GM18867 (cell line): ENCODE measurements around the gene SUMO3.

Experiments
- ATAC-seq: cut with Tn5 transposase; IDR thresholded peaks from one replicate; pipeline ENCODE4 v1.9.1; 2021; ENCODE audit warnings: mild to moderate bottlenecking, moderate library complexity; ENCODE audit not compliant: unreplicated experiment

SUMO3 gene

GRCh38 chr21:44831227-44831860, 13.5 kb upstream of the SUMO3 start:
- ATAC-seq = no peak

DNA sequence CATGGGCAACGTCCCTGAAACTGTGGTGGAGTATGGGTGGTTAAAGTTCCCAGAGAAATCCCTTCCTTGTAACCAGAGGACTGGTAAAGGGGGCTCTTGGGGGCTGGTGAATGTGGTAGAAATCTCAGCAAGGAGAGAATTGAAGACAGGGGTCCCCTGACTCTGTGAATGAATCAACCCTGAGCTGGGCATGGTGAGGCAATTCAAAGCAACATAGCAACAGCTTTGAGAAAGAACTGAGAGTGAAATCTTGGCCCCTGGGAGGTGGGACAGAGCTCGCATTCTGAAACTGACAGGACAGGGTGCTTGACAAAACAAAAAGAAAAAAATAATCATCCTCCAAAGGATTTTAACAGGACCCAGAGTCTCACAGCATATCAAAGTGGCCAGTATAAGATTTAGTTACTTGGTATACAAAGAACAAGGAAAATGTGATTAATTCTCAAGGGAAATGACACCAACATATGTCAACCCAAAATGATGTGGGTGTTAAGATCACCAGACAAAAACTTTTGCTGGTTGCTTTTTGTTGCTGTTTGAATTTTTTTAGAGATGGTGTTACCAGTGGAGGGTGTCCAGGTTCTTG, 11.7 kb upstream of the SUMO3 start:
- ATAC-seq = no peak

DNA sequence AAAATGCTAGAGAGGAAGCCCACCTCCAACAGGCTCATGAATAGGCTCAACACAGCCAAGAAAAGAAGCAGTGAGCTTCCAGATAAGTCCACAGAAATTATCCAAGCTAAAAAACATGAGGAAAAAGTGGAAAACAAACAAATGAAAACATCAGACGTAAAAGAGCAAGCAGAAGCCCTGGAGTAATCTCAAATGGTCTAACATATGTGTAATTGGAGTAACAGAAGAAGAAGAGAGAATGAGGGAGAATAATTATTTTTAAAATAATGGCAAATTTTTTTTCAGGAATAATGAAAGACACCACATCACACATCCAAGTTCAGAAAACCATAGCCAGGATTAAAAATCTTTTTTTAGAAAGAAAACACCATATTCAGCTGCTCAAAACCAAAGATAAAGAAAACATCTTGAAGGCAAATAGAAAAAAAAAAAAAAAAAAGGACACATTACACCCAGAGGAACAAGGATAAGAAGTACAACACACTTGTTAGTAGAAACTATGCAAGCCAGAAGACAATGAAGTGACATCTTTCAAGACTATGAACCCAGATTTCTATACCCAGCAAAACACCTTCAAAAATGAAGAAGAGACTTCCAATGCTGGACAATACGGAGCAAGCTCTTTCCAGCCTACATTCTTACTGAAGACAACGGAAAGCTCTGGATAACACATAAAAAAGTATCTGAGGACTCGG, 10.6 kb upstream of the SUMO3 start:
- ATAC-seq = no peak

DNA sequence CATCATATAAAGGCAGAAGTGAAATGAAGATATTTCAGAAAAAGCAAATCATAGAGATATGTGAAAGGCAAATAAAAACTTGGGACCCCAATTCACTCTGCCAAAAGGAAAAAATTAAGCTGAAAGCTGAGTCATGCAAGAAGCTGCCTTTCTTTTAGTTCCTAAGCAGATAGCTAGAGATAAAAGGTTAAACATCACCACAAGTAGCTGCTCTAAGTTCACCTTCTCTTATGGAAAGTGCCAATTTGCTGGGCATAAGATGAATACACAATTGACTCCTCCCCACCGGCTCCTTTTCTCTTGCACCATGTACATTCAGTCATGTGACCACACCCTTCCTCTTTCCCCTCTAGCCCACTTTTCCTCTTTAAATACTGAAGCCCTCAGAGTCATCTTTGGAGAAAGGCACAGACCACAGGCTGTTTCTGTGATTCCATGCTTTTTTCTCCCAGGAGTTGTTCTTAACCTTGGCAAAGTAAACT, 5.4 kb upstream of the SUMO3 start:
- ATAC-seq = no peak

GRCh38 chr21:44822484-44823178, 4.8 kb upstream of the SUMO3 start:
- ATAC-seq = no peak

DNA sequence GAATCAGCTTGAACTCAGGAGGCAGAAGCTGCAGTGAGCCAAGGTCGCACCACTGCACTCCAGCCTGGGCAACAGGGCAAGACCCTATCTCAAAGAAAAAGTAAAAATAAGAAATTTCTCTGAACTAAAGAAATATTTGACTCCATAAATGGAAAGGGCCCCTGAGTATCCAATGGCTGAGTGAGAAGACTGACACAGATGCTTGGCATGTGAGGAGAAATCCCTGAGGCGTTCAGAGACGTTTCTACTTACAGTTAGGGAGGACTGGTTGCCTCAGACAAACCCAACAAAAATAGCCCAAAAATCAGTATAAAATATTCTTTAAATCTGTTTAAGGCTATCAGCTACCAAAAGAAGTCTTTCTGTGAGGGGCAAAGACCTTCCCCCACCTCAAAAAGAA, 3.0 kb upstream of the SUMO3 start:
- no peak for ATAC-seq

GRCh38 chr21:44819283-44820243, 1.7 kb upstream of the SUMO3 start:
- ATAC-seq = no peak

DNA sequence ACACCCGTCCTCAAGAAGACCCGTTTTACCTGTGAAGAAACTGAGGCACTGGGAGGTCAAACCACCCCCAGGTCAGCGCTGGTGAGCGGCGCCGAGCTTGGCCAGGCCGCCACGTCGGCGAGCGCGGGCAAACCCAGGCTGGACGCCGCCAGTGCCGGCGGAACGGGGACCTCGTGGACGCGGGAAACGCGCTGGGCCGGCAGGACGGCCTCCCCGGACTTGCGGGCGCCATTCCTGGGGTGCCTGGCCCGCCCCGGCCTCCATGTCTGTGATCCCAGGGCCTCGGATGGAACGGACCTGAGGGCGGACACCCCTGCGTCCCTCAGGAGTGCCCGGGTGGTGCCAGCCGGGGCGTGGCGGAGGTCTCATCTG, 764 bp upstream of the SUMO3 start:
- ATAC-seq = no peak

- peak; percentile 68 for ATAC-seq
Measured at GRCh38 chr21:44817506-44817880, 369 bp downstream of the SUMO3 start.

- no peak for ATAC-seq
Measured at GRCh38 chr21:44816761-44817505, 929 bp downstream of the SUMO3 start.

DNA sequence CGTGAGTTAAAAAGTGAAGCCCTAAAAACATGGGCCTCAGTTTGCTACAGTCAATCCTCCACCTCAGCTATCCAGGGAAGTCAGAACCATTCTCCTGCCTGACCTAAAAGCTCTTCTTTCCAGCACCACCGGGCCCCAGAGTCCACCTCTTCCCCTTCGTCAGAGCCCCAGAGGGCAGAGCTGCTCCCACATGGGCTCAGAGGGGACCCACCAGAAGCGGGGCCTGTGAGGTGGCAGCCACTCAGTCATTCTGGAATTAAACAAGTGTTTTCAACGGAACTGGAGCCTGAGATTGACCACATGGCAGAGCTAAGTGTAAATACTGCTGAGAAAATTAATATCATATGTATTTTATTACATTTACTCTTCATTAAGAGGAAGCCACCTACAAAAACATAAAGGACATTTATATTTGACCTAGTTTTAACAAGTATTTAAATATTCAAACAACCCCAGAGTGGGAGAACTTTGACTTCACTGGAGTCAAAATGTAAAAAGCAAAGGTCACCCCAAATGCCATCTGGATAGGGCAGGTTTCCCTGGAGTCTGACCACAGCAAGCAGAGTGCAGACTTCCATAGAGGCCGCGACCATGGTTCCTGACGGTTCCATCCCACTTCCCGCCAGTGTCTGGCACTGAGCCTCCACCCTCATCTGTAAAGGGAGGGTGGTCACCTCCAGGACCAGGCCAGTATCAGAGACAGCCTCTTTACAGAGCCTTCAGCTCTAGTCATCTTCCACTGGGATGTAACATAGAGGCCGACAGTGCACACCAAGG, 1.8 kb downstream of the SUMO3 start:
- ATAC-seq = no peak

- ATAC-seq = no peak
Measured at GRCh38 chr21:44815225-44815624, 2.6 kb downstream of the SUMO3 start.

DNA sequence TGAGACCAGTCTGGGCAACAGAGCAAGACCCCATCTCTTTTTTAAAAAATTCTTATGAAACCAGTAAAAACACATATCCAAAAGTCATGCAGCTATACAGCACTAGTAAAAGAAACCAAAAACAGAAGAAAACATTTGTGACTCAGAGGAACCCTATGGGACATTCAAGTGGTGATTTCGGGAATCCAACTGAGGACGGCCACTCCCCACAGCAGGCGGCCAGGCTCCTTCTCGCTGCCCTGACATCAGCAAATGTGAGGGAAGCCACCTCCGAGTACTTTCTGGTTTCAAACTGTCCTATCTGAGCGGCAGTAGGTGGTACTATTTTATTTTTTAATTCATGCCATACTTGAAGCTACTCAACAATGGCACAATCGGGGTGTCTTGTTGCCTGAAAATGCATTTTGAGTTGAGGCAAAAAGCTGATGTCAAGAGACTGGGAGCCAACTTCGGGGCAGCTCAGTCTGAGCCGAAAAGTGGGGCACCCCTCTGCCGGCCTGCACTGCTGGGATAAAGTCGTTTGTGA, 3.3 kb downstream of the SUMO3 start:
- no peak for ATAC-seq

GRCh38 chr21:44813727-44814126, 4.1 kb downstream of the SUMO3 start:
- no peak for ATAC-seq

GRCh38 chr21:44813149-44813548, 4.7 kb downstream of the SUMO3 start:
- no peak for ATAC-seq

DNA sequence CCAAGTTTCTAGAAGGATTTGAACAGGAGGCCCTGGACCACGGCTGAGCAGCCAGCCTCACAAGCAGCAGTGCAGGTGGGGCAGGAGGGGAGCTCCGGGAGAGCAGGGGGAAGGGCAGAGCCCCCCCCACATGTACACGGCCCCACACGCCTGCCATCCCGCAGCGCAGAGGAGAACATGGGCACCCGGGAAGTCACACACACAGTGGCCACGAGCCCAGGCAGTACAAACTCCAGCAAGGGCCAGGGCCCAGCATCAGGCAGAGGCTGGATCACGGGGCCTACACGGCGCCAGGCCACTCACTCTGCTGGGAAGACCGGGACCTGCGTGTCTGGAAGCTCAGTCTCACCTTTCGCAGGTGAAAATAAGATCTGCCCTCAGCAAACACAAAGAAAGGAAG, 5.2 kb downstream of the SUMO3 start:
- ATAC-seq = no peak

GRCh38 chr21:44810779-44811178, 7.1 kb downstream of the SUMO3 start:
- ATAC-seq = no peak

DNA sequence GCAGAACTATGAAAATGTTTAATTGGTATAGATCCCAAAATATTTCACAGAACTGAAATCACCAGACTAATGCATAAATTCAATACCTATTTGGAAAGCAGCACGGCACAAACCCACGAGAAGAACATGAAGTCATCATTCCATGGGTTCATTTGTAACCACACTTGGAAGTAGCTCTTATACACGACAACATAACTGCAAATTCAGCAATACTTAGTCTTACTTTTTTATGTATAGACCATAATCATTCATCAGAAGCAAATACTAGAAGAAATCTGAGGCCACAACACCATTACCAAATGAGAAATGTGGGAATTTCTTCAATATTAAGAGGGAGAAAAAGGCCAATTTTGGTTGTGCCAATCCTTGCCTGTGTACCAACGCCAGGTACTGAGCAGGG, 12.0 kb downstream of the SUMO3 start:
- ATAC-seq = no peak

- ATAC-seq = no peak
Measured at GRCh38 chr21:44805226-44805625, 12.6 kb downstream of the SUMO3 start.
